ENCODE results near the gene CEMIP.
A peak's percentile ranks its signal among the peaks of the same experiment; 100 is the strongest.

DNA sequence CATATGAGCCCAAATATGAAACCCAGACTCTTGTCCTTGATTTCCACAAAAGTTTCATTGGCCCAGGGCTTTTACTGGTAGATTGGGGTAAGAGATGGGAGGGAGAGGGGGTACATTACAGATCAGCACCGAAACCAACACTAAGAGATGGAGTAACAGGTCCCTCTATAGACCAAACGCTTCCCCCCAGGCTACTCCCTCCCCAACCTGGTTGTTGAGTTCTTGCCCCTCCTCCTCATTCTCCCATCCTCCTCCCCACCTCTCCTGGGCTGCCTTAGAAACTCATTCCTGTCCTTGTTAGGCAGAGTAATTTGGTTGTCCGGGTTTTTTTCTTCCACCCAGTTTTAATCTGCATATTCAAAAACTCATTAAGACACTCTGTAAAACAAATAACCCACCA, 136.3 kb downstream of the CEMIP start:
- TF ChIP-seq CTCF (IDR thresholded peaks at IDR 0.05 in 2 of 3, conservative IDR thresholded peaks at IDR 0.05 in 1 of 3; ENCODE audit: borderline replicate concordance in 1 of 3, insufficient read depth in 1 of 3, low read depth in 2 of 3, low read length in 2 of 3) = peak in 2 of 3 experiments; percentile 6 to 15; a peak in 2 of 6 replicates
- TF ChIP-seq YY1 (IDR thresholded peaks at IDR 0.05; ENCODE audit: extremely low read depth, insufficient replicate concordance, low read depth, low read length) = no peak
- no peak for TF ChIP-seq EZH2phosphoT487 (IDR thresholded peaks at IDR 0.05; ENCODE audit: borderline replicate concordance)
- no peak for TF ChIP-seq POLR2A (IDR thresholded peaks at IDR 0.05; ENCODE audit: borderline replicate concordance, extremely low read depth, insufficient read depth, insufficient read length)
- TF ChIP-seq SRF (IDR thresholded peaks at IDR 0.05; ENCODE audit: low read depth) = no peak

All from HCT116 (cell line).